DOHH2 (cell line): ENCODE results near the gene CNDP1.

Experiments used
- H3F3A ChIP-seq: fragments of 200-600 bp; sonication (generic), shearing (Covaris generic); 2 replicates; pipeline ENCODE4 v1.6.0; 2016; ENCODE audit warnings: antibody characterized with exemption, mild to moderate bottlenecking; ENCODE audit not compliant: control insufficient read depth, insufficient read depth
- H3K27ac ChIP-seq: fragments of 200-600 bp; sonication (generic); 2 replicates; pipeline ENCODE4 v1.5.1; 2014; ENCODE audit warnings: low read depth, mild to moderate bottlenecking, low read length, moderate library complexity
- H3K27me3 ChIP-seq: fragments of 200-600 bp; sonication (generic); 2 replicates; pipeline ENCODE4 v1.6.1; 2014; ENCODE audit warnings: mild to moderate bottlenecking, low read length, mixed read lengths; ENCODE audit not compliant: control insufficient read depth
- H3K36me3 ChIP-seq: fragments of 200-600 bp; sonication (generic); 2 replicates; pipeline ENCODE4 v1.6.1; 2014; ENCODE audit warnings: mild to moderate bottlenecking, low read length, moderate library complexity, mixed read lengths; ENCODE audit not compliant: control insufficient read depth
- H3K4me1 ChIP-seq: fragments of 200-600 bp; sonication (generic); 2 replicates; pipeline ENCODE4 v1.6.1; 2014; ENCODE audit warnings: mild to moderate bottlenecking, low read length, mixed read lengths; ENCODE audit not compliant: control insufficient read depth
- H3K4me2 ChIP-seq: fragments of 200-600 bp; sonication (generic); 2 replicates; pipeline ENCODE4 v1.6.0; 2014; ENCODE audit warnings: mild to moderate bottlenecking, low read length, moderate library complexity
- H3K4me3 ChIP-seq: fragments of 200-600 bp; sonication (generic); 2 replicates; pipeline ENCODE4 v1.5.1; 2014; ENCODE audit warnings: mild to moderate bottlenecking, low read length, mixed read lengths
- H3K79me2 ChIP-seq: fragments of 200-600 bp; sonication (generic); 2 replicates; pipeline ENCODE4 v1.6.1; 2014; ENCODE audit warnings: mild to moderate bottlenecking, low read length, mixed read lengths; ENCODE audit not compliant: control insufficient read depth
- H3K9me2 ChIP-seq: fragments of 200-600 bp; sonication (generic); replicated peaks from 2 replicates; pipeline ENCODE4 v1.6.1; 2014; ENCODE audit warnings: mild to moderate bottlenecking, low read length, mixed read lengths; ENCODE audit not compliant: control insufficient read depth
- H3K9me3 ChIP-seq: fragments of 200-600 bp; sonication (generic); 2 replicates; pipeline ENCODE4 v1.6.1; 2014; ENCODE audit warnings: antibody characterized with exemption, low read length, mixed read lengths; ENCODE audit not compliant: control insufficient read depth, insufficient read depth
- H4K20me1 ChIP-seq: fragments of 200-600 bp; sonication (generic); 2 replicates; pipeline ENCODE4 v1.6.0; 2014; ENCODE audit warnings: low read depth, mild to moderate bottlenecking, antibody characterized with exemption, low read length, moderate library complexity; ENCODE audit not compliant: control insufficient read depth, insufficient read depth
- EZH2phosphoT487 ChIP-seq: fragments of 200-600 bp; sonication (generic); IDR thresholded peaks from 2 replicates; pipeline ENCODE4 v1.6.1; 2017; ENCODE audit warnings: borderline replicate concordance, mild to moderate bottlenecking, antibody characterized with exemption, low read length, moderate library complexity, mixed read lengths
- TF ChIP-seq, protein P1 (sequence below): fragments of 200-600 bp; sonication (generic); IDR thresholded peaks from one replicate; pipeline ENCODE4 v1.5.1; 2014; ENCODE audit warnings: antibody characterized with exemption, mild to moderate bottlenecking, low read depth, low read length; ENCODE audit not compliant: poor library complexity, severe bottlenecking

CNDP1 gene

DNA sequence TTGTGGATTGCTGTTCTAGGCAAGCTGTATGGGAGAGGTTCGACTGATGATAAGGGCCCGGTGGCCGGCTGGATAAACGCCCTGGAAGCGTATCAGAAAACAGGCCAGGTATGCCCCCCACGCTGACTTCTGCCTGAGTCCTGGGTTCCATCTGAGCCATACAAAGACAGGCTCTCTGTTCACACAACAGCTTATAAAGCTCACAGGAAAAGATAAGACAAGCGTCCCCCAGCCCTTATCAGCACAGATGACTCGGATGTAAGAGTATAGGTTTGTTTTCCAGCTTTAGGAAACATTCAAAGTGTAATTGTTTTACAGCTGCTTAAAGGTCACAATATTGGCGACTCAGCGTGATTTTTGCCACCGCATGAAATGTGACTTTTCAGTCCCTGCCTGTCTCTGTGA, 25.5 kb upstream of the CNDP1 start:
- Histone ChIP-seq H3K9me3 (no peaks in the 10 kb centered on the region), H3K4me1 (no peaks in the 10 kb centered on the region), H3K27me3 (no peaks in the 10 kb centered on the region), H3K36me3 (peaks cover 90% of the 10 kb centered on the region), H4K20me1 (no peaks in the 10 kb centered on the region; the same call in 1 of the 2 replicates), H3K4me3 (no peak overlapping the region), H3K27ac (no peak overlapping the region), H3K9me2 (no peaks in the 10 kb centered on the region), H3K4me2 (no peak overlapping the region), H3F3A (no peaks in the 10 kb centered on the region), H3K79me2 (peaks cover 12% of the 10 kb centered on the region)
- TF ChIP-seq, protein P1, sequence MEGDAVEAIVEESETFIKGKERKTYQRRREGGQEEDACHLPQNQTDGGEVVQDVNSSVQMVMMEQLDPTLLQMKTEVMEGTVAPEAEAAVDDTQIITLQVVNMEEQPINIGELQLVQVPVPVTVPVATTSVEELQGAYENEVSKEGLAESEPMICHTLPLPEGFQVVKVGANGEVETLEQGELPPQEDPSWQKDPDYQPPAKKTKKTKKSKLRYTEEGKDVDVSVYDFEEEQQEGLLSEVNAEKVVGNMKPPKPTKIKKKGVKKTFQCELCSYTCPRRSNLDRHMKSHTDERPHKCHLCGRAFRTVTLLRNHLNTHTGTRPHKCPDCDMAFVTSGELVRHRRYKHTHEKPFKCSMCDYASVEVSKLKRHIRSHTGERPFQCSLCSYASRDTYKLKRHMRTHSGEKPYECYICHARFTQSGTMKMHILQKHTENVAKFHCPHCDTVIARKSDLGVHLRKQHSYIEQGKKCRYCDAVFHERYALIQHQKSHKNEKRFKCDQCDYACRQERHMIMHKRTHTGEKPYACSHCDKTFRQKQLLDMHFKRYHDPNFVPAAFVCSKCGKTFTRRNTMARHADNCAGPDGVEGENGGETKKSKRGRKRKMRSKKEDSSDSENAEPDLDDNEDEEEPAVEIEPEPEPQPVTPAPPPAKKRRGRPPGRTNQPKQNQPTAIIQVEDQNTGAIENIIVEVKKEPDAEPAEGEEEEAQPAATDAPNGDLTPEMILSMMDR, result no peak
- TF ChIP-seq EZH2phosphoT487, result no peak

DNA sequence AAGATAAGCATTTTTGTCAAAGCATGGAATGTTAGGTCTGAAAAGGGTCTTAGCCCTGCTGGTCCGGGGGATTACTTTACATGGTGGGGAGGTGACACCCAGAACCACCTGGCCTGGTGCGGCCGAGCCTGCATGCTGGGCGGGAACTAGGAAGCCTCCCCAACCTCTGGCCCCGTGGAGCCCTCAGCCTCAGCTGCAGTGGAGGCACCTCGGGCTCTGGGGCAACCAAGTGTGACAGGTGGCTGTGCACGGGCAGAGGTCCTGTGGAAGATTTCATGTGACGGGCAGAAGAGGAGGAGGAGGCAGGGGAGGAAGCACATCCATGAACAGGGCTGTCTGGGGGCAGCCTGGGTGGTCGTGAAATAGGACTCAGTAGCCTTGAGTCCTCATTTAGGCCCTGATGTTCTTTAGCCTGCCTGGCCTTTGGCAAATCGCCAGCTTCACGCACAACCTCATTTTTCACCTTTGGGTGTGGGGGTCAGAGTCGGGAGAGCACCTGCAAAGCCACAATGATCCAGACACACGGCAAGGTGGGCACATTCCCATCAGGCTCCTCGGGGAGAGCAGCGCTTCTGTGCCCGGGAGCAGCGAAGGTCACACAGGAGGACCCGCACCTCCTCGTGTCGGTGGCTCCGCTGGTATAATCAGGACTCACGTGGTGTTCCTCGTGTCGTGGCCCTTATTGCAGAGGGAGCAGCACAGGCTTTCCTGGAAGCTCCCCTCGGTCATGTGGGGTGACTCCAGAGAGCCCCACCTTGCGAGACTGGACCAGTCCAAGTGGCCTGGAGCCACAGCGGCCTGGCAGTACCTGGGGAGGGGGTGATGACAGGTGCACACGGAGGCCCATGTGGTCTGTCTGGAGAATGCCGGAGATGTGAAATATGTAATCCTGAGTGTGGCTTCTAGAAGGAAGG, 24.2 kb upstream of the CNDP1 start:
- no peak for TF ChIP-seq EZH2phosphoT487
- TF ChIP-seq, protein P1, result no peak
- Histone ChIP-seq H3K36me3 (peaks cover 89% of the 10 kb centered on the region), H3K9me3 (no peaks in the 10 kb centered on the region), H4K20me1 (0 out of 2 replicates have a peak, but pooled peaks cover 3% of the 10 kb centered on the region), H3K4me2 (no peak overlapping the region), H3K9me2 (no peaks in the 10 kb centered on the region), H3K27me3 (no peaks in the 10 kb centered on the region), H3K4me3 (no peak overlapping the region), H3K27ac (no peak overlapping the region), H3F3A (no peaks in the 10 kb centered on the region), H3K4me1 (no peaks in the 10 kb centered on the region), H3K79me2 (0 out of 2 replicates have a peak, but pooled peaks cover 5% of the 10 kb centered on the region)

DNA sequence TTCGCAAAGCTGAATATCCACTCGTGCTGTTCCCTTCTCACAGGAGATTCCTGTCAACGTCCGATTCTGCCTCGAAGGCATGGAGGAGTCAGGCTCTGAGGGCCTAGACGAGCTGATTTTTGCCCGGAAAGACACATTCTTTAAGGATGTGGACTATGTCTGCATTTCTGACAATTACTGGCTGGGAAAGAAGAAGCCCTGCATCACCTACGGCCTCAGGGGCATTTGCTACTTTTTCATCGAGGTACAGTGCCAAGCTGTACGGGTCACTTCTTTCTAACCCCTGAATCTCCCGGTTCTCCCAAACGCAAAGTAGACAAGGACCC, 23.6 kb upstream of the CNDP1 start:
- no peak overlapping the region for H3K27ac ChIP-seq
- no peaks in the 10 kb centered on the region for H3K4me1 ChIP-seq
- 0 out of 2 replicates have a peak, but pooled peaks cover 3% of the 10 kb centered on the region for H4K20me1 ChIP-seq
- no peak overlapping the region for H3K4me2 ChIP-seq
- H3K4me3 ChIP-seq, result no peak overlapping the region
- no peaks in the 10 kb centered on the region for H3F3A ChIP-seq
- H3K9me3 ChIP-seq, result no peaks in the 10 kb centered on the region
- TF ChIP-seq, protein P1, result no peak
- TF ChIP-seq EZH2phosphoT487, result no peak
- 0 out of 2 replicates have a peak, but pooled peaks cover 5% of the 10 kb centered on the region for H3K79me2 ChIP-seq
- H3K27me3 ChIP-seq, result no peaks in the 10 kb centered on the region
- H3K36me3 ChIP-seq, result peaks cover 89% of the 10 kb centered on the region
- H3K9me2 ChIP-seq, result no peaks in the 10 kb centered on the region
